H1 (cell line): ENCODE data around the gene CTSS. TPM values are rescaled to one million over a fixed set of nuclear protein-coding genes. Genes with fewer than 3 reads are reported as not detected.

Experiments
- CHD1 ChIP-seq: IDR thresholded peaks from 2 replicates; pipeline ENCODE4 v1.6.1; 2012; ENCODE audit warnings: low read depth, low read length, improper control_type of control experiment
- CHD2 ChIP-seq: IDR thresholded peaks from 2 replicates; pipeline ENCODE4 v1.6.1; 2012; ENCODE audit warnings: low read length, improper control_type of control experiment
- KDM1A ChIP-seq: fragments of 200-600, 300-600 bp; sonication (generic); IDR thresholded peaks from 2 replicates; pipeline ENCODE4 v1.7.1; 2016; ENCODE audit warnings: mild to moderate bottlenecking, low read length, borderline replicate concordance
- POLR2AphosphoS5 ChIP-seq: IDR thresholded peaks from 2 replicates; pipeline ENCODE4 v1.6.1; 2011; ENCODE audit warnings: low read depth, low read length
- RFX5 ChIP-seq: IDR thresholded peaks from 2 replicates; pipeline ENCODE4 v1.6.1; 2011; ENCODE audit warnings: low read depth, low read length, improper control_type of control experiment, borderline replicate concordance
- SIRT6 ChIP-seq: IDR thresholded peaks from one replicate; pipeline ENCODE4 v1.7.1; 2012; ENCODE audit warnings: low read length, inconsistent platforms
- polyA plus RNA-seq, 7 experiments: library from polyadenylated mRNA; depleted of rRNA in 3 of 7; stranded (reverse) in 5 of 7; unstranded in 2 of 7; fragments of >200 nt in 5 of 7; fragments of 200-250 nt in 2 of 7; gene quantifications; 1 replicate in 5 of 7; 2 replicates in 1 of 7; 4 replicates in 1 of 7; pipeline versions ENCODE4 v1.2.1 to v1.2.3, GENCODE V29; 2011 to 2013; ENCODE audit warnings: missing spikeins in 2 of 7, mixed read lengths in 2 of 7
- total RNA-seq: library from RNA; stranded (reverse); fragmentation: NEBNext Ultra II Directional; extraction: Animal tissue kit (Norgen Biotek cat#: 25700); gene quantifications from 2 replicates; pipeline ENCODE4 v1.2.1, GENCODE V29; 2021

Gene CTSS
- total and polyA plus RNA-seq, 2 of the 8 experiments (the other 6 are each of a cell fraction or from before 2014, with no cell fraction given) = not detected

DNA sequence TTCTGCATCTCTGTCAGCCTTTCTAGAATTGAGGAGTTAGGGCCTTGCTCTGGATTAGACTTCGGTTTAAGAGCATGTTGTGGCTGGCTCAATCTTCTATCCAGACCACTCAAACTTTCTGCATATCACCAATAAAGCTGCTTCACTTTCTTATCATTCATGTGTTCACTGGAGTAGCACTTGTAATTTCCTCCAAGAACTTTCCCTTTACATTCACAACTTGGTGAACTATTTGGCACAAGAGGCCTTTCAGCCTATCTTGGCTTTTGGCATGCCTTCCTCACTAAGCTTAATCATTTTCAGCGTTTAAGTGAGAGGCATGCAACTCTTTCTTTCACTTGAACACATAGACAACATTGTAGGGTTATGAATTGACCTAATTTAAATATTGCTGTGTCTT is 41.2 kb downstream of the CTSS start (continued):
- no peak for TF ChIP-seq POLR2AphosphoS5
- no peak for TF ChIP-seq CHD2
- TF ChIP-seq SIRT6 = no peak
- no peak for TF ChIP-seq CHD1
- no peak for TF ChIP-seq KDM1A
- TF ChIP-seq RFX5 = no peak
- TF ChIP-seq, all 59 proteins: peak for 0
